WTC11 (cell line): ENCODE results near the gene TBC1D4.

Source experiments
- CTCF ChIP-seq: fragments of 200-600 bp; IDR thresholded peaks from 2 replicates; pipeline ENCODE4 v1.8.0; 2022; ENCODE audit warnings: antibody characterized with exemption
- HMGXB4 ChIP-seq: sonication (generic); formaldehyde crosslinking; IDR thresholded peaks from 2 replicates; pipeline ENCODE4 v1.8.1; 2023; ENCODE audit warnings: mild to moderate bottlenecking, moderate library complexity, missing genetic modification reagents
- NR2C2 ChIP-seq: sonication (generic); formaldehyde crosslinking; IDR thresholded peaks from 2 replicates; pipeline ENCODE4 v1.8.0; 2022; ENCODE audit warnings: mild to moderate bottlenecking, missing genetic modification reagents
- ZNF121 ChIP-seq: sonication (generic); formaldehyde crosslinking; IDR thresholded peaks from 2 replicates; pipeline ENCODE4 v1.8.0; 2023; ENCODE audit warnings: missing genetic modification reagents

GRCh38 chr13:75521956-75522355 lies 40.0 kb upstream of the TBC1D4 start:
- TF ChIP-seq HMGXB4 = no peak
- no peak for TF ChIP-seq ZNF121 (CRISPR knock-in tag)
- TF ChIP-seq CTCF = no peak
- TF ChIP-seq NR2C2 (CRISPR knock-in tag) = no peak
